GM19099 (cell line): ENCODE measurements around the gene PCDHGB5.
"Not testable (repeated sequence)": the region's sequence is repeated elsewhere in the genome, so short reads cannot be mapped to it uniquely, and the experiment has no call there.

Source experiments
- POLR2A ChIP-seq: IDR thresholded peaks from 3 replicates; pipeline ENCODE4 v1.6.1; 2011; ENCODE audit warnings: low read depth; ENCODE audit not compliant: insufficient read length; ENCODE audit errors: extremely low read depth

PCDHGB5 gene

GRCh38 chr5:141393267-141393666, 4.5 kb upstream of the PCDHGB5 start:
- no peak for TF ChIP-seq POLR2A

GRCh38 chr5:141398608-141399007, 861 bp downstream of the PCDHGB5 start:
- no peak for TF ChIP-seq POLR2A

GRCh38 chr5:141399555-141400258, 2.0 kb downstream of the PCDHGB5 start:
- TF ChIP-seq POLR2A: no peak

- no peak for TF ChIP-seq POLR2A
These were observed 5.0 kb downstream of the PCDHGB5 start, which contains the start of gene PCDHGA9 for GRCh38 chr5:141402553-141403243. Gene PCDHGA9 (plus strand): TSS chr5:141402778. CDS start chr5:141402953, 175 bp downstream.

- no peak for TF ChIP-seq POLR2A
These were observed 5.6 kb downstream of the PCDHGB5 start for GRCh38 chr5:141403387-141403786.

GRCh38 chr5:141407790-141408505, 10.2 kb downstream of the PCDHGB5 start, which contains the start of gene PCDHGB6:
Gene PCDHGB6 (plus strand): TSS chr5:141408021. CDS start chr5:141408203, 182 bp downstream.
- TF ChIP-seq POLR2A: not testable (repeated sequence)

GRCh38 chr5:141409598-141410306, 12.0 kb downstream of the PCDHGB5 start:
- no peak for TF ChIP-seq POLR2A

- TF ChIP-seq POLR2A: no peak
These were observed 13.8 kb downstream of the PCDHGB5 start for GRCh38 chr5:141411575-141411974.

GRCh38 chr5:141412854-141413539, 15.2 kb downstream of the PCDHGB5 start, which contains the start of gene PCDHGA10:
Gene PCDHGA10 (plus strand): TSS chr5:141412987. CDS start chr5:141413176, 189 bp downstream.
- no peak for TF ChIP-seq POLR2A

- TF ChIP-seq POLR2A: no peak
These were observed 15.9 kb downstream of the PCDHGB5 start for GRCh38 chr5:141413540-141414069.

- not testable (repeated sequence) for TF ChIP-seq POLR2A
These were observed 19.9 kb downstream of the PCDHGB5 start, which contains the start of gene PCDHGB7 for GRCh38 chr5:141417494-141418172. Gene PCDHGB7 (plus strand): TSS chr5:141417677. CDS start chr5:141417860, 183 bp downstream.

GRCh38 chr5:141419074-141419880, 21.5 kb downstream of the PCDHGB5 start:
- no peak for TF ChIP-seq POLR2A
